ENCODE results near the gene STUB1.

The STUB1 gene

DNA sequence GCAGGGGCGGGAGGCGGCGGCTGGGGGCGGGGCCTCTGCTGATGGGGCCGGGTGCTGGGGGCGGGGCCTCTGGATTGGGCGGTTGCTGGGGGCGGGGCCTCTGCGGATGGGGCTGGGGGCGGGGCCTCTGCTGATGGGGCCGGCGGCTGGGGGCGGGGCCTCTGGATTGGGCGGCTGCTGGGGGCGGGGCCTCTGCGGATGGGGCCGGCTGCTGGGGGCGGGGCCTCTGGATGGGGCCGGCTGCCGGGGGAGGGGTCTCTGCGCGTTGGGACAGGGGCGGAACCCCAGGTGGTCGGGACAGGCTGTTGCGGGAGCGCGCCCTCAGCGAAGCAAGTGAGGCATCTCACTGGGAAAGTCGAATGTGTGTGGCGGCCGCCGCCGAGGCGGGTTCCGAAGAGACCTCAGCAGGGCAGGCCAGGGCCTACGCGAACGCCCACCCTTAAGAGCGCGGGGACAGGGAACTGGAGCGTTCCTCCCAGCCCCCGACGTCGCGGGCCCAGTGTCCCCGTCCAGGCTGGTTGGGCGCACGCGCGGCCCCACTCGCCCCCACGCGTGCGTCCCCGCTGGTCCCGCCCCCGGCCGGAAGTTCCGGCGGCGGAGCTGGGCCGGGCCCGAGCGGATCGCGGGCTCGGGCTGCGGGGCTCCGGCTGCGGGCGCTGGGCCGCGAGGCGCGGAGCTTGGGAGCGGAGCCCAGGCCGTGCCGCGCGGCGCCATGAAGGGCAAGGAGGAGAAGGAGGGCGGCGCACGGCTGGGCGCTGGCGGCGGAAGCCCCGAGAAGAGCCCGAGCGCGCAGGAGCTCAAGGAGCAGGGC lies at the start of gene STUB1:
Gene STUB1 (plus strand): TSS at position 597 of the 811 bp plus-strand sequence. CDS start 116 bp downstream, at position 713.
- DNase-seq = no peak

DNA sequence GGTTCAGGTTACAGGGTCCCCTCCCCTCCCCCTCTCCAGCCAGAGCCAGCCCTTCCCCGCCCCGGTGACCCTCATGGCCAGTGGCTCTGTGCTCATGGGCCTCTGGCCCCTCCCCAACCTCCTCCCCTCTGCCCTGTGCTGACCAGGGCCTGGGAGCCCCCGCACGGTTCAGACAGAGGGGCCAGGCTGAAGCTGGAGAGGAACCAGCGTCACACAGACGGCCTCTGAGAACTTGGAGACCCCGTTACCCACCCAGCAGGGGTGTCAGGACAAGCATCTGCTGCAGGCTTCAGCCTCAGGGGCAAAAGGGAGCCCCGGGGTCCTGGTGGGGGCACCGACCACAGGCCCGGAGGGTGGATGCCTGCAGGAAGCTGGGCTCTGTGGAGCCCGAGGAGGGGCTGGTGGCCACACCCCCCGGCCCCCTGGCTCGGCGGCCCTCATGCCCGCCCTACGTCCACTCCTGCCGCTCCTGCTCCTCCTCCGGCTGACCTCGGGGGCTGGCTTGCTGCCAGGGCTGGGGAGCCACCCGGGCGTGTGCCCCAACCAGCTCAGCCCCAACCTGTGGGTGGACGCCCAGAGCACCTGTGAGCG lies 49.3 kb upstream of the STUB1 start, which contains the start of gene WFIKKN1:
Gene WFIKKN1 (plus strand): TSS at position 171 of the 591 bp plus-strand sequence. CDS start 269 bp downstream, at position 440.
- DNase-seq = no peak

- no peak for DNase-seq
Observed at GRCh38 chr16:631808-632358, 48.3 kb upstream of the STUB1 start.

DNA sequence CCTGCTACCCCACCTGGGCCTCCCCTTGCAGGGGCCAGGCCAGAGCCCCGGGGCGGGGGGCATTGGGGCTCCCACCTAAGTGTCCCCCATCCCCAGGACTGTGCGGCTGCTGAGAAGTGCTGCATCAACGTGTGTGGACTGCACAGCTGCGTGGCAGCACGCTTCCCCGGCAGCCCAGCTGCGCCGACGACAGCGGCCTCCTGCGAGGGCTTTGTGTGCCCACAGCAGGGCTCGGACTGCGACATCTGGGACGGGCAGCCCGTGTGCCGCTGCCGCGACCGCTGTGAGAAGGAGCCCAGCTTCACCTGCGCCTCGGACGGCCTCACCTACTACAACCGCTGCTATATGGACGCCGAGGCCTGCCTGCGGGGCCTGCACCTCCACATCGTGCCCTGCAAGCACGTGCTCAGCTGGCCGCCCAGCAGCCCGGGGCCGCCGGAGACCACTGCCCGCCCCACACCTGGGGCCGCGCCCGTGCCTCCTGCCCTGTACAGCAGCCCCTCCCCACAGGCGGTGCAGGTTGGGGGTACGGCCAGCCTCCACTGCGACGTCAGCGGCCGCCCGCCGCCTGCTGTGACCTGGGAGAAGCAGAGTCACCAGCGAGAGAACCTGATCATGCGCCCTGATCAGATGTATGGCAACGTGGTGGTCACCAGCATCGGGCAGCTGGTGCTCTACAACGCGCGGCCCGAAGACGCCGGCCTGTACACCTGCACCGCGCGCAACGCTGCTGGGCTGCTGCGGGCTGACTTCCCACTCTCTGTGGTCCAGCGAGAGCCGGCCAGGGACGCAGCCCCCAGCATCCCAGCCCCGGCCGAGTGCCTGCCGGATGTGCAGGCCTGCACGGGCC lies 47.5 kb upstream of the STUB1 start:
- no peak for DNase-seq

DNA sequence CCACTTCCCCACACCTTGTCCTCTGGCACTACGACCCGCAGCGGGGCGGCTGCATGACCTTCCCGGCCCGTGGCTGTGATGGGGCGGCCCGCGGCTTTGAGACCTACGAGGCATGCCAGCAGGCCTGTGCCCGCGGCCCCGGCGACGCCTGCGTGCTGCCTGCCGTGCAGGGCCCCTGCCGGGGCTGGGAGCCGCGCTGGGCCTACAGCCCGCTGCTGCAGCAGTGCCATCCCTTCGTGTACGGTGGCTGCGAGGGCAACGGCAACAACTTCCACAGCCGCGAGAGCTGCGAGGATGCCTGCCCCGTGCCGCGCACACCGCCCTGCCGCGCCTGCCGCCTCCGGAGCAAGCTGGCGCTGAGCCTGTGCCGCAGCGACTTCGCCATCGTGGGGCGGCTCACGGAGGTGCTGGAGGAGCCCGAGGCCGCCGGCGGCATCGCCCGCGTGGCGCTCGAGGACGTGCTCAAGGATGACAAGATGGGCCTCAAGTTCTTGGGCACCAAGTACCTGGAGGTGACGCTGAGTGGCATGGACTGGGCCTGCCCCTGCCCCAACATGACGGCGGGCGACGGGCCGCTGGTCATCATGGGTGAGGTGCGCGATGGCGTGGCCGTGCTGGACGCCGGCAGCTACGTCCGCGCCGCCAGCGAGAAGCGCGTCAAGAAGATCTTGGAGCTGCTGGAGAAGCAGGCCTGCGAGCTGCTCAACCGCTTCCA lies 46.7 kb upstream of the STUB1 start:
- no peak for DNase-seq

GRCh38 chr16:634051-634670 lies 46.0 kb upstream of the STUB1 start:
- no peak for DNase-seq

DNA sequence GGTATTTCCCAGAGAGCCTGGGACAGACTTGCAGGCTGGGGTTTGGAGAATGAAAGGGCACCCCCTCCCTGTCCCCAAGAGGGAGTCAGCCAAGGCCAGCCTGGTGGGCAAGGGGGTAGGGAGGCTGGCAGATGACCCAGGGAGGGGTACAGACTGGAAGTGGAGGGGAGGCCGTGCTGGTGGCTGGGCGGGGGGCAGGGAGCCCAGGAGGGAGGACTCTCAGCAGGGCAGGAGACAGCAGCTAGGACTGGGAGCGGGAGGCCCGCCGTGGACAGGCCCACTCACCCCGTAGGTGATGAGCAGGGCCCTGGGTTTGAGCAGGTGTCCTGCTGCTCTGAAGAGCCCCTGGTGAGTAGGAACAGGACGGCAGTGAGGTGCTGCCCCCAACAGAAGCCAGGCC lies 45.2 kb upstream of the STUB1 start:
- DNase-seq = no peak

- DNase-seq = no peak
Observed at GRCh38 chr16:635573-636205, 44.5 kb upstream of the STUB1 start.

- DNase-seq = peak; percentile 66
Observed at GRCh38 chr16:636206-637080, 43.8 kb upstream of the STUB1 start, which contains the start of gene METTL26. METTL26 (minus strand) TSS chr16:636305; CDS start chr16:636290, 15 bp downstream.

- DNase-seq = no peak
Observed at GRCh38 chr16:637081-638018, 42.9 kb upstream of the STUB1 start.

- no peak for DNase-seq
Observed at GRCh38 chr16:638034-638543, 42.1 kb upstream of the STUB1 start.

GRCh38 chr16:638836-639235 lies 41.4 kb upstream of the STUB1 start:
- no peak for DNase-seq

- DNase-seq = no peak
Observed at GRCh38 chr16:640614-641013, 39.6 kb upstream of the STUB1 start.

DNA sequence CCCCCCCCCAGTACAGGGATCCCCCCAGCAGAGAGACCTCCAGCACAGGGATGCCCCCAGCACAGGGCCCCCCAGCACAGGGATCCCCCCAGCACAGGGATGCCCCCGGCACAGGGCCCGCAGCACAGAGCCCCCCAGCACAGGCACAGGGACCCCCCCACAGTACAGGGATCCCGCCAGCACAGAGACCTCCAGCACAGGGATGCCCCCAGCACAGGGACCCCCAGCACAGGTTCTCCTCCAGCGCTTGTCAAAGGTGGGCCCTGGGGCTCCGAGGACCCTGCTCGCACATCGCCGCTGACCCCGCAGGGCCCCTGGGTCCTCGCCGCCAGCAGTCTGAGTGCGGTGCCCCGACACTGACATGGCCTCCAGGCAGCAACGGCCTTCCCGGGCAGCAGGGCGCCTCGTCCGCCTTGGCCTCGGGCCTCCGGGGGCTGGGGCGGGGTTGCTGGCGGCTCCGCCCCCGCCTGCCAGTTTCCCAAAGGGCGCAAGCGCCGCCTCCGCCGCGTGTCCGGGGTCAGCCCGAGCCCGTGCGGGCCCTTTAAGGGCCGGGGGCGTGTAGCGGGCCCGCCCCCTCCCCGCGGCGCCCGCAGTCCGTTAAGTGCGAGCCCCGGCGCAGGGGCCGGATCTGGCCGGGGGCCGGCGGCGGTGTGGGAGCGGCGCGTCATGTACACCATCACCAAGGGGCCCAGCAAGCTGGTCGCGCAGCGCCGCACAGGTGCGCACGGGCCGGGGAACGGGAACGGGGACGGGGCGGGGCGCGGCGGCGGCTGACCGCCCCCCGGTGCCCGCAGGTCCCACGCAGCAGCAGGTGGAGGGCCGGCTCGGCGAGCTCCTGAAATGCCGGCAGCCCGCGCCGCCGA lies 38.7 kb upstream of the STUB1 start, which contains the start of gene MCRIP2:
Gene MCRIP2 (plus strand): TSS at position 503 of the 863 bp plus-strand sequence. CDS start 164 bp downstream, at position 667.
- no peak for DNase-seq

GRCh38 chr16:642189-643049 lies 37.8 kb upstream of the STUB1 start:
- DNase-seq = no peak

DNA sequence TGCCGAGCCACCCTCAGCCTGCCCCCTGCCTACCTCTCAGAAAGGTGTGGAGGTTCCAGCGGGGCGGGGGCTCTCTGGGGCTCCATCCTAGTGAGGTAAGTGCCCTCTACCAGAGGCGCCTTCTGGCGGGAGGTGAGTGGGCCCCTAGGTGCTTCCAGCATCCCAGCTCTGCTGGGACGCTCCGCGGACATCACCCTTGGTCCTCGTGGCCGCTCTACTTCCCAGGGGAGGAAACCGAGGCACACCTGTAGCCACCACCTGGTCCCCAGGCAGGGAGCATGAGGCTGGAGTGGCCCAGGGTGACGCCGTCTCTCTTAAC lies 37.2 kb upstream of the STUB1 start:
- DNase-seq = no peak

DNA sequence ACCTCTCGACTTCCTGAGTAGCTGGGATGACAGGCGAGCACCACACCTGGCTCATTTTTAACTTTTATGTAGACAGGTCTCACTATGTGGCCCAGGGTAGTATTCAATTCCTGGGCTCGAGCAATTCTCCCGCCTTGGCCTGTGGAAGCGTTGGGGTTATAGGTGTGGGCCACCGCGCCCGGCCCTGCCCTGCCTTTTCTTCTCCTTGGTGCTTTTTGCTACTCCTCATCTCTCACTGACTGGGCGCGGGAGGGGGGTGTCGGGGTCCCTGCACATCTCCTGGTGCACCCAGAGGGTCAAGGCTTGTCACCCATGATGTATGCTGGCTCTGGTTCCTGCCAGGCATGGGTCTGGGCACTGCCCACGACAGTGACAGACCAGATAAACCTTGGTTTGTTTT lies 35.7 kb upstream of the STUB1 start:
- no peak for DNase-seq

All from NCI-H1048 (cell line).